GM23248 (cell line): ENCODE measurements around the gene ATAD5.

Experiments
- EZH2 ChIP-seq: fragments of 200-600 bp; sonication (generic); IDR thresholded peaks from 2 replicates; pipeline ENCODE4 v1.6.1; 2018; ENCODE audit warnings: antibody characterized with exemption, mild to moderate bottlenecking; ENCODE audit not compliant: insufficient read depth, poor library complexity, severe bottlenecking
- EZH2phosphoT487 ChIP-seq: fragments of 200-600 bp; sonication (generic); IDR thresholded peaks from 2 replicates; pipeline ENCODE4 v1.6.1; 2018; ENCODE audit warnings: antibody characterized with exemption, moderate library complexity, mild to moderate bottlenecking, low read depth; ENCODE audit not compliant: insufficient read depth

- TF ChIP-seq EZH2 (no peak), EZH2phosphoT487 (no peak)
These were observed 102.2 kb downstream of the ATAD5 start for GRCh38 chr17:30933966-30934365.
